Glutamatergic neuron (in vitro differentiated cells): Measurements from ENCODE around the gene ZNHIT6. TPM values are rescaled to one million over a fixed set of nuclear protein-coding genes. Genes with fewer than 3 reads are reported as not detected.

Experiments used
- DNase-seq: peaks from one replicate; pipeline ENCODE4 v3.0.0; 2022
- H3K27ac Mint-ChIP-seq: one replicate; pipeline ENCODE4 v1.8.0; 2020; ENCODE audit warnings: mild to moderate bottlenecking, mixed read lengths, inconsistent platforms; ENCODE audit not compliant: unreplicated experiment
- H3K27me3 Mint-ChIP-seq: one replicate; pipeline ENCODE4 v1.8.0; 2020; ENCODE audit warnings: mild to moderate bottlenecking, moderate library complexity, mixed read lengths, inconsistent platforms; ENCODE audit not compliant: unreplicated experiment
- H3K36me3 Mint-ChIP-seq: one replicate; pipeline ENCODE4 v1.8.0; 2020; ENCODE audit warnings: mild to moderate bottlenecking, mixed read lengths, inconsistent platforms; ENCODE audit not compliant: unreplicated experiment
- H3K4me1 Mint-ChIP-seq: one replicate; pipeline ENCODE4 v1.8.0; 2020; ENCODE audit warnings: mild to moderate bottlenecking, low read depth, mixed read lengths, inconsistent platforms; ENCODE audit not compliant: unreplicated experiment
- H3K4me3 Mint-ChIP-seq: one replicate; pipeline ENCODE4 v1.8.0; 2020; ENCODE audit warnings: mild to moderate bottlenecking, mixed read lengths, inconsistent platforms; ENCODE audit not compliant: unreplicated experiment
- H3K9me3 Mint-ChIP-seq: one replicate; pipeline ENCODE4 v1.8.0; 2020; ENCODE audit warnings: mild to moderate bottlenecking, moderate library complexity, mixed read lengths, inconsistent platforms; ENCODE audit not compliant: unreplicated experiment
- CTCF ChIP-seq: fragments of 200-600 bp; sonication (generic); IDR thresholded peaks from one replicate; pipeline ENCODE4 v1.5.0; 2021; ENCODE audit not compliant: partially characterized antibody, unreplicated experiment
- total RNA-seq: library from RNA; stranded (reverse); fragmentation: NEBNext Ultra II Directional; extraction: Animal tissue kit (Norgen Biotek cat#: 25700); gene quantifications from one replicate; pipeline ENCODE4 v1.2.1, GENCODE V29; 2021; ENCODE audit not compliant: unreplicated experiment

Gene ZNHIT6
- total RNA-seq, 1 donor from 2014 or later, result 10.9 TPM

DNA sequence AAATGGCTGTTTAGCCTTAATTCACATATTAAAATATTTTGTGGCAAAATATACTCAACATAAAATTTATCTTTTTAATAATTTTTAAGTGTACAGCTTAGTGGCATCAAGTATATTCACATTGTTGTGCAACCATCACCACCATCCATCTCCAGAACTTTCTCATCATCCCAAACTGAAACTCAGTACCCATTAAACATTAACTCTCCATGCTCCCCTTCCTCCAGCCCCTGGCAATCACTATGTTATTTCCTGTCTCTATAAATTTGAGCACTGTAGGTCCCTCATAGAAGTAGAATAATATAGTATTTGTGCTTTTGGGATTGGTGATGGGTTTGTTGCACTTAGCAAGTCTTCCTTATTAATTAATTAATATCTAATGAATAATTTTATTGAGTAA lies 98.3 kb downstream of the ZNHIT6 start:
- H3K27ac Mint-ChIP-seq, result no peak overlapping the region
- DNase-seq, result no peak
- H3K27me3 Mint-ChIP-seq, result no peaks in the 10 kb centered on the region
- no peak for TF ChIP-seq CTCF
- H3K36me3 Mint-ChIP-seq, result no peaks in the 10 kb centered on the region
- H3K4me1 Mint-ChIP-seq, result no peaks in the 10 kb centered on the region
- H3K4me3 Mint-ChIP-seq, result no peak overlapping the region
- H3K9me3 Mint-ChIP-seq, result no peaks in the 10 kb centered on the region

GRCh38 chr1:85608851-85609250 lies 99.4 kb downstream of the ZNHIT6 start:
- H3K9me3 Mint-ChIP-seq, result no peaks in the 10 kb centered on the region
- H3K27me3 Mint-ChIP-seq, result no peaks in the 10 kb centered on the region
- no peak overlapping the region for H3K4me3 Mint-ChIP-seq
- no peaks in the 10 kb centered on the region for H3K36me3 Mint-ChIP-seq
- no peak for DNase-seq
- no peaks in the 10 kb centered on the region for H3K4me1 Mint-ChIP-seq
- H3K27ac Mint-ChIP-seq, result no peak overlapping the region
- TF ChIP-seq CTCF, result no peak

DNA sequence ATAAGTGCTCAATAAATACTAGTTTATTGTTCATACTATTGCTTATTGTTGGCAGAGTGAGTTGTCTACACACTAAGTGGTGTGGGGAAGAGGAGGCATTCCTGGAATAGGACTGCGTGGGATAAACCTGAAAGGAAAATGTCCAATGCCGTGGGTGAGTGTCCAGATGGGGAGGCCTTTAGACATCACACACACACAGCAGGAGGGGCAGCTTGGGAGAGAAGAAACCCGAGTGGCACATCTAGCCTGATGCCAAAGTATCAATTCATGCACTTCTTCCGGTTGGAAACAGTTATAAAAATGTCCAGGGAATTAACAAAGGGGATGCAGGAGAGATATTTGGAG lies 100.3 kb downstream of the ZNHIT6 start:
- Mint-ChIP-seq H3K4me1 (no peaks in the 10 kb centered on the region), H3K9me3 (no peaks in the 10 kb centered on the region), H3K27ac (no peak overlapping the region), H3K4me3 (no peak overlapping the region), H3K36me3 (no peaks in the 10 kb centered on the region), H3K27me3 (no peaks in the 10 kb centered on the region)
- TF ChIP-seq CTCF, result no peak
- no peak for DNase-seq

DNA sequence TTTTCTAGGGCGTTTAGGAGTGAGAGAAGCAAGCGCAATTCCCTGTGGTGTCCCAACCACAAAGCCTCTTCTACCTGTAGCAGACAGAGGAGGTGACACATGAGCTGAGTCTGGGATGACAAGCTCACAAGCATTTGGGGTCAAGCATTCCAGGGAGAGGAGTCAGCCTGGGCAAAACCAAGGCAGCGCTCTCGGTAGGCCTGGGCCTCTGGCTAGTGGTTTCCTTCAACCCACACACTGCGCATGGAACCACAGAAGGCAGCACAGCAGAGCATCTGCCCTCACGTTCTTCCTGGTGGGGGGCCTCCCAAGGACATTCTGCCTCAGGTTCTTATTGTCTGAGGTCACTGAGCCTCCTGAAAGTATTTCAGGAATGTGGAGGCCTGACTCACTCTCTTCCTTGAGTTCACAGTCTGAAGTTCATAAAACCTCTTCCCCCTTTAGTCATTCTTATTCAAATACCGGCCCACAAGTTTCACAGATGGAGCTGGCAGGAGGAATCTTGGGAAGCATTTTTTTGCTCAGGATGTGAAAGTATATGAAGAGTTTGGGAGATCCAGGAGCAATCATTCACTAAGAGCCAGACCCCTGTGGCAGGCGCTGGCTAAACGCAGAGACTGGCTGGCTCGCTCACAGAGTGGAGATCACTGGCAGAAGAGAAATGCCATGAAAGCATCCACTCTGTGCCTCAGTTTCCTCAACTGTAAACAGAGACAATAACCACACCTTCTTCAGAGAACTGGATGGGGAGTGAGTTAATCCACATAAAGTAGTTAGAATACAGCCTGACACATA lies 100.9 kb downstream of the ZNHIT6 start:
- no peaks in the 10 kb centered on the region for H3K4me1 Mint-ChIP-seq
- H3K9me3 Mint-ChIP-seq, result no peaks in the 10 kb centered on the region
- TF ChIP-seq CTCF, result no peak
- DNase-seq, result no peak
- H3K4me3 Mint-ChIP-seq, result no peak overlapping the region
- H3K27ac Mint-ChIP-seq, result no peak overlapping the region
- no peaks in the 10 kb centered on the region for H3K36me3 Mint-ChIP-seq
- peaks cover 2% of the 10 kb centered on the region for H3K27me3 Mint-ChIP-seq

- Mint-ChIP-seq H3K4me3 (no peak overlapping the region), H3K36me3 (no peaks in the 10 kb centered on the region), H3K27me3 (peaks cover 2% of the 10 kb centered on the region), H3K9me3 (no peaks in the 10 kb centered on the region), H3K27ac (no peak overlapping the region), H3K4me1 (no peaks in the 10 kb centered on the region)
- TF ChIP-seq CTCF, result no peak
- DNase-seq, result no peak
These were observed 101.8 kb downstream of the ZNHIT6 start for GRCh38 chr1:85606414-85606800.
